Measurements from ENCODE around the gene SPANXC. TPM values are rescaled to one million over a fixed set of nuclear protein-coding genes. Genes with fewer than 3 reads are reported as not detected.
"Not testable (repeated sequence)": the region's sequence is repeated elsewhere in the genome, so short reads cannot be mapped to it uniquely, and the experiment has no call there.

The SPANXC gene
- not detected for polyA plus RNA-seq (ENCODE audit: insufficient read length in 10 of 10)
- long read RNA-seq, donor 1, result 0 reads
- long read RNA-seq, donor 2, result 0 reads
- long read RNA-seq, donor 3, result 0 reads
- long read RNA-seq, donor 4, result 0 reads
- long read RNA-seq, donor 5, result 0 reads
- long read RNA-seq, donor 6, result 0 reads
- long read RNA-seq, donor 7, result 0 reads
- long read RNA-seq, donor 8, result 0 reads
- long read RNA-seq, donor 9, result 0 reads

GRCh38 chrX:141242417-141242816 lies at the start of gene SPANXC:
Gene SPANXC (minus strand): TSS chrX:141242517. CDS start chrX:141242457, 60 bp downstream.
- not testable (repeated sequence) for DNase-seq

GRCh38 chrX:141279476-141279875 lies 37.2 kb upstream of the SPANXC start:
- DNase-seq, result no peak

DNA sequence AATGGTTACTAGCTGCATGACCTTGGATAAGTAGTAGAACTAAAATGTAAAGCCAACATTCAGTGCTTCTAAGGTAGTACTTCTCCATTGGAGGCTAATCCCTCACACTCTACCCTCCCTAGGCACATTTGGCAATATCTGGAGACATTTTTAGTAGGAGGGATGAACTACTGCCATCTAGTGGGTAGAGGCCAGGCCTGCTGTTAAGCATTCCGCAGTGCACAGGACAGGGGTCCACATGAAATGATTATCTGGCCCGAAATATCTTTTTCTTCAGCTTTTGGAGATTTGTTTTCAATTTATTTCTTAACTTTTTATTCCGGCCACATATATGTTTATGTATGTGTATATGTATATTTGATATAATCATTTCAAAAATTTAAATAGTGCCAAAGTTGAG lies 36.0 kb upstream of the SPANXC start:
- no peak for DNase-seq

DNA sequence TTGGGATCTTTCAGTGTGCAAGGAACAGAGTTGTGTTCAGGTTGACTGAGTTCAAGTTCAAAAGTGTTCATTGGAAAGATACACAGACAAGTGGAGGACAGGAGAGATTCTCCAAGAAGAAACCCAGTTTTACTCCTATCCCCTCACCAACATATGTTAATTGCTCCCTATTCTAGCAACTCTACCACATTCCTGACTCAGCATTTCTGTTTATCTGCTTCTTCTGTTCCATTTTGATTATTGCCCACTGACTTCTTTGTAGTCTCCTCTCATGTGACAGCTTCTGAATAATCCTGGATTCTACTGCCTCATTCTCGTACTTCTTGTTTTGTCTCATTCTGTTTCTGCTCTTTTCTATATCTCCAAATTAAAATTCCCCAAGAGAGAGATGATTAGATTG lies 15.8 kb upstream of the SPANXC start:
- no peak for DNase-seq

GRCh38 chrX:141221611-141222010 lies 20.7 kb downstream of the SPANXC start:
- DNase-seq, result no peak

DNA sequence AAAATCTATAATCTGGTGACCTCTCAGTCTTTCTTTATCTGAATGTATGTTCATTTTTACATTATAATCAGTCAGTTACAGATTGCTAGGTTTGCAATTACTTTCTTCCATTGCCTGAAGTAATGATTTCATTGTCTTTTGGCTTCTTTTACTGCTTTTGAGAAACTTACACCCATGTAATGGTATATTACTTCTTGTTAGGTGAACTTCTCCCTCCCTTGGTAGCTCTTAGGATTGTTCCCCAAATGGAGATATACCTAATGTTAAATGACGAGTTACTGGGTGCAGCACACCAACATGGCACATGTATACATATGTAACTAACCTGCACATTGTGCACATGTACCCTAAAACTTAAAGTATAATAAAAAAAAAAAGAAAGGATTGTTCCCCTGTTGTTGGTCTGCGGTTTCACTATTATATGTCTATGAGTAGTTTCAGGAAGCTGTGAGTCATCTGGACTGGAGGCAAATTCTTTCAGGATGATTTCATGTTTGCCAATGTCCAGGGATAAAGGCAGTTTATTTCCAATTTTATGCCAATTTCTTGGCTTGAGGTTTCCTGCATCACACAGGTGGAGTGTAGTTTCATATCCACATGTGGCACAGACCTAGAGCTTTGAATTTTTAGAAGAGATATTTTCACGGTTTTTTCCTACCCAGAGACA lies 21.8 kb downstream of the SPANXC start:
- peak; percentile 10 to 38 (median 21) for DNase-seq

GRCh38 chrX:141214196-141214595 lies 28.1 kb downstream of the SPANXC start:
- peak in 2 of 3 donors; percentile 10 to 42 for DNase-seq

- DNase-seq, result no peak
Measured at GRCh38 chrX:141201962-141202361, 40.4 kb downstream of the SPANXC start.

Other genes with a start within 250 kb of the SPANXC start
- not detected for gene SPANXB1, start 239.9 kb downstream of the SPANXC start, polyA plus RNA-seq (ENCODE audit: insufficient read length in 10 of 10)
- gene LDOC1, start 65.4 kb downstream of the SPANXC start, polyA plus RNA-seq (ENCODE audit: insufficient read length in 10 of 10), result 10 to 100 TPM; 32.2 to 47.4 (median 40.5) TPM